ENCODE results near the gene ARID1B.

Gene ARID1B

DNA sequence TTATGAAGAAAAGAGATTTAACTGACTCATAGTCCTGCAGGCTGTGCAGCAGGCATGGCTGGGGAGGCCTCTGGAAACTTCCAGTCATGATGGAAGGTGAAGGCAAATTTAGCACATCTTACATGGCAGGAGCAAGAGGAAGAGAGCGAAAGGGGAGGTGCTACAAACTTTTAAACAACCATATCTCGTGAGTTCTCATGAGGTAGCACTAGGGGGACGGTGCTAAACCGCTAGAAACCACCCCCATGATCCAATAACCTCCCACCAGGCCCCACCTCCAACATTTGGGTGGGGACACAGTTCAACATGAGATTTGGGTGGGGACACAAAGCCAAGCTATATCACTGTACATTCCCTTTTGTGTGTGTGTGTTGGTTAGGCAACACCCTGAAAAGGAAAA is 336.2 kb downstream of the ARID1B start:
- no peak overlapping the region for H3K9ac ChIP-seq (ENCODE audit: low read depth, low read length)
- H3K4me1 ChIP-seq (ENCODE audit: insufficient read depth, low read length), result no peaks in the 10 kb centered on the region
- H3K27ac ChIP-seq (ENCODE audit: low read length), result no peak overlapping the region
- no peaks in the 10 kb centered on the region for H3K9me3 ChIP-seq (ENCODE audit: insufficient read depth, low read length, severe bottlenecking)
- H2AFZ ChIP-seq (ENCODE audit: low read depth, low read length), result no peak overlapping the region
- no peak for DNase-seq
- H4K20me1 ChIP-seq (ENCODE audit: insufficient read depth, low read length), result no peaks in the 10 kb centered on the region; the same call in 1 of the 2 replicates
- no peaks in the 10 kb centered on the region; the same call in 1 of the 2 replicates for H3K79me2 ChIP-seq (ENCODE audit: insufficient read depth, low read length)
- peaks cover 43% of the 10 kb centered on the region for H3K36me3 ChIP-seq (ENCODE audit: insufficient read depth, low read length)
- no peak for TF ChIP-seq EZH2 (IDR thresholded peaks at IDR 0.05; ENCODE audit: borderline replicate concordance, low read depth, low read length, severe bottlenecking)
- TF ChIP-seq, protein P1, sequence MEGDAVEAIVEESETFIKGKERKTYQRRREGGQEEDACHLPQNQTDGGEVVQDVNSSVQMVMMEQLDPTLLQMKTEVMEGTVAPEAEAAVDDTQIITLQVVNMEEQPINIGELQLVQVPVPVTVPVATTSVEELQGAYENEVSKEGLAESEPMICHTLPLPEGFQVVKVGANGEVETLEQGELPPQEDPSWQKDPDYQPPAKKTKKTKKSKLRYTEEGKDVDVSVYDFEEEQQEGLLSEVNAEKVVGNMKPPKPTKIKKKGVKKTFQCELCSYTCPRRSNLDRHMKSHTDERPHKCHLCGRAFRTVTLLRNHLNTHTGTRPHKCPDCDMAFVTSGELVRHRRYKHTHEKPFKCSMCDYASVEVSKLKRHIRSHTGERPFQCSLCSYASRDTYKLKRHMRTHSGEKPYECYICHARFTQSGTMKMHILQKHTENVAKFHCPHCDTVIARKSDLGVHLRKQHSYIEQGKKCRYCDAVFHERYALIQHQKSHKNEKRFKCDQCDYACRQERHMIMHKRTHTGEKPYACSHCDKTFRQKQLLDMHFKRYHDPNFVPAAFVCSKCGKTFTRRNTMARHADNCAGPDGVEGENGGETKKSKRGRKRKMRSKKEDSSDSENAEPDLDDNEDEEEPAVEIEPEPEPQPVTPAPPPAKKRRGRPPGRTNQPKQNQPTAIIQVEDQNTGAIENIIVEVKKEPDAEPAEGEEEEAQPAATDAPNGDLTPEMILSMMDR (IDR thresholded peaks at IDR 0.05; ENCODE audit: borderline replicate concordance, extremely low read depth, low read length, poor library complexity, severe bottlenecking), result no peak
- H3K4me3 ChIP-seq (ENCODE audit: low read depth in 1 of 2, low read length in 2 of 2), result no peak overlapping the region
- H3K4me2 ChIP-seq (ENCODE audit: insufficient read depth, low read length), result no peak overlapping the region
- ATAC-seq (ENCODE audit: insufficient read depth, low read depth), result no peak
- H3K27me3 ChIP-seq (ENCODE audit: insufficient read depth, low read length, poor library complexity), result no peaks in the 10 kb centered on the region

DNA sequence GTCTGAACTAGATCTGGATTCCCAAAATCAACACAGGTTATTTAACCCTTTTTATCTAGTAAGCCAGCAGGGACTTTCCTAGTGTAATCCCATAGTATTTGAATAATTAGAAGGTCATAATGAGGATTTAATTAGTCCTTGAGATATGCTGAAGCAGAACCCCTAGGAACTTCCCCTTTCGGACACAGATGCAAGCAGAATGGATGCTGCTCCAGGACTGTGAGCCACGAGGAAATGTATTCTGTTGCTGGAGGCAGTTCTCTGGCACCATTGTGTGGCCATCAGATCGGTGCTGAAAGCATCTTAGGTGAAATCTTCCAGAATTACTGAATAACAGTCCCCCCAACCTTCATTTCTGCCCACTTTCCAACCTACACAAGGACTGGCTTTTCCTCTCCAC is 339.2 kb downstream of the ARID1B start:
- Histone ChIP-seq H3K79me2 (ENCODE audit: insufficient read depth, low read length) (no peaks in the 10 kb centered on the region; the same call in 1 of the 2 replicates), H3K9ac (ENCODE audit: low read depth, low read length) (no peak overlapping the region), H3K27me3 (ENCODE audit: insufficient read depth, low read length, poor library complexity) (no peaks in the 10 kb centered on the region), H3K4me3 (ENCODE audit: low read depth in 1 of 2, low read length in 2 of 2) (no peak overlapping the region), H3K36me3 (ENCODE audit: insufficient read depth, low read length) (peaks cover 43% of the 10 kb centered on the region), H2AFZ (ENCODE audit: low read depth, low read length) (no peak overlapping the region), H3K4me2 (ENCODE audit: insufficient read depth, low read length) (no peak overlapping the region), H3K4me1 (ENCODE audit: insufficient read depth, low read length) (no peaks in the 10 kb centered on the region), H3K9me3 (ENCODE audit: insufficient read depth, low read length, severe bottlenecking) (no peaks in the 10 kb centered on the region), H4K20me1 (ENCODE audit: insufficient read depth, low read length) (no peaks in the 10 kb centered on the region; the same call in none of the 2 replicates), H3K27ac (ENCODE audit: low read length) (no peak overlapping the region)
- DNase-seq (no peak), ATAC-seq (ENCODE audit: insufficient read depth, low read depth) (no peak)
- TF ChIP-seq, protein P1 (IDR thresholded peaks at IDR 0.05; ENCODE audit: borderline replicate concordance, extremely low read depth, low read length, poor library complexity, severe bottlenecking), result no peak
- no peak for TF ChIP-seq EZH2 (IDR thresholded peaks at IDR 0.05; ENCODE audit: borderline replicate concordance, low read depth, low read length, severe bottlenecking)

DNA sequence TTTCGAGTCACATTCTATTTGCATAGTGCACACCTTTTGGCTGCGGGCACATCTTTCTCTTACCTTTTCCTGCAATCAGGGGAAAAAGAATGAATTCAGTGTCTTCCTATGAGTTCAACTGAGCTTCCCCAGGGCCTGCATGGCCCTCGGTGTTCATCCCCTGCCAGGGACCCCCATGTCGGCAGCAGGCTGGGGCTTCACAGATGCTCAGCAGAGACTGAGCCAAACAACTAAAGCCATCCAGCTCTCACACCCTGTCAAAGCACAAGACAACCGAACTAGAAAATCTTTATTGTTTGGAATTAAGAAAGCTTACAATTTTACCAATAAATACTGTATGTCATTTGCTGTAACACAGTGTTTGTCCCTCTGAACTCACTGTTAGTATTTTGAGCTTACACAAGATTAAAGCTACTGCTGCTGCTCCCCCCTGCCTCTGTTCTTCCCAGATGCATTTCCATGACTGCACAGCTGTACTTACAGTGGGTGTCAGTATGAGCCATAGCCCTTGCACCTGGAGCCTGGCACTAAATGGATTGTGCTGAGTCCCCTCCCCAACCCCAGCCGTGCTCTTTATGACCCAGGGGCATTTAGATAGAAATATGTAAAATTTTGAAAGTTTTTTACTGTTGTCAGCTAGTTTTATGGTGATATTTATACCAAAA is 340.4 kb downstream of the ARID1B start:
- Histone ChIP-seq H3K9ac (ENCODE audit: low read depth, low read length) (no peak overlapping the region), H3K36me3 (ENCODE audit: insufficient read depth, low read length) (peaks cover 37% of the 10 kb centered on the region), H3K4me2 (ENCODE audit: insufficient read depth, low read length) (no peak overlapping the region), H3K27ac (ENCODE audit: low read length) (no peak overlapping the region), H3K4me3 (ENCODE audit: low read depth in 1 of 2, low read length in 2 of 2) (no peak overlapping the region), H3K4me1 (ENCODE audit: insufficient read depth, low read length) (no peaks in the 10 kb centered on the region), H3K9me3 (ENCODE audit: insufficient read depth, low read length, severe bottlenecking) (no peaks in the 10 kb centered on the region), H2AFZ (ENCODE audit: low read depth, low read length) (no peak overlapping the region), H3K79me2 (ENCODE audit: insufficient read depth, low read length) (no peaks in the 10 kb centered on the region; the same call in 1 of the 2 replicates), H4K20me1 (ENCODE audit: insufficient read depth, low read length) (no peaks in the 10 kb centered on the region; the same call in none of the 2 replicates), H3K27me3 (ENCODE audit: insufficient read depth, low read length, poor library complexity) (no peaks in the 10 kb centered on the region)
- TF ChIP-seq, protein P1 (IDR thresholded peaks at IDR 0.05; ENCODE audit: borderline replicate concordance, extremely low read depth, low read length, poor library complexity, severe bottlenecking), result no peak
- no peak for TF ChIP-seq EZH2 (IDR thresholded peaks at IDR 0.05; ENCODE audit: borderline replicate concordance, low read depth, low read length, severe bottlenecking)
- DNase-seq (no peak), ATAC-seq (ENCODE audit: insufficient read depth, low read depth) (no peak)

All from DND-41 (cell line).